Right kidney (tissue), 1 donor: Measurements from ENCODE around the gene EMC9.

ENCODE experiments used
- DNase-seq: peaks from one replicate; pipeline ENCODE4 v3.0.0-alpha.2; 2016

Gene EMC9

GRCh38 chr14:24178399-24179178, 37.2 kb upstream of the EMC9 start:
- DNase-seq: no peak

- DNase-seq: no peak
These were observed 36.5 kb upstream of the EMC9 start for GRCh38 chr14:24177891-24178290.

- no peak for DNase-seq
These were observed 35.8 kb upstream of the EMC9 start for GRCh38 chr14:24177041-24177825.

GRCh38 chr14:24176599-24176998, 35.2 kb upstream of the EMC9 start:
- no peak for DNase-seq

GRCh38 chr14:24172871-24173281, 31.5 kb upstream of the EMC9 start:
- peak; percentile 39 for DNase-seq

GRCh38 chr14:24172261-24172860, 31.0 kb upstream of the EMC9 start:
- no peak for DNase-seq

GRCh38 chr14:24171422-24172260, 30.2 kb upstream of the EMC9 start, which contains the start of gene REC8:
TSS of gene REC8 (plus strand) at chr14:24172080. CDS start at chr14:24172553, 473 bp downstream.
- peak; percentile 81 for DNase-seq

GRCh38 chr14:24167469-24168114, 26.2 kb upstream of the EMC9 start:
- DNase-seq: no peak

- DNase-seq: no peak
These were observed 24.4 kb upstream of the EMC9 start for GRCh38 chr14:24165785-24166184.

- DNase-seq: no peak
These were observed 23.2 kb upstream of the EMC9 start for GRCh38 chr14:24164518-24164991.

GRCh38 chr14:24162093-24162492, 20.7 kb upstream of the EMC9 start:
- DNase-seq: no peak

- DNase-seq: peak; percentile 79
These were observed 19.7 kb upstream of the EMC9 start, which contains the start of gene IRF9 for GRCh38 chr14:24160850-24161804. TSS of gene IRF9 (plus strand) at chr14:24161265. CDS start at chr14:24162145, 880 bp downstream.

GRCh38 chr14:24160499-24160849, 19.1 kb upstream of the EMC9 start:
- DNase-seq: no peak

GRCh38 chr14:24159777-24160498, 18.5 kb upstream of the EMC9 start:
- DNase-seq: no peak

GRCh38 chr14:24157331-24157730, 15.9 kb upstream of the EMC9 start:
- no peak for DNase-seq

- DNase-seq: no peak
These were observed 15.4 kb upstream of the EMC9 start for GRCh38 chr14:24156840-24157239.

- no peak for DNase-seq
These were observed 13.7 kb upstream of the EMC9 start for GRCh38 chr14:24155100-24155499.

- no peak for DNase-seq
These were observed 10.2 kb upstream of the EMC9 start for GRCh38 chr14:24151404-24152080.

GRCh38 chr14:24150993-24151392, 9.6 kb upstream of the EMC9 start:
- DNase-seq: no peak
